Thyroid gland (tissue), 4 donors: Measurements from ENCODE around the gene PARP1. TPM values are rescaled to one million over a fixed set of nuclear protein-coding genes. Genes with fewer than 3 reads are reported as not detected.

Source experiments
- DNase-seq, 2 donors: peaks; one replicate each; pipeline ENCODE4 v3.0.0-alpha.2; 2019
- H3K27ac ChIP-seq, 3 donors: fragments of 200-600 bp; sonication (generic); 1 replicate in 2 of 3; 2 replicates in 1 of 3; pipeline ENCODE4 v1.5.1; 2016 to 2019; ENCODE audit warnings: mild to moderate bottlenecking in 1 of 3, moderate library complexity in 1 of 3
- H3K27me3 ChIP-seq: fragments of 200-600 bp; sonication (generic); one replicate; pipeline ENCODE4 v1.5.1; 2019
- H3K36me3 ChIP-seq, 2 donors: fragments of 200-600 bp; sonication (generic); one replicate each; pipeline ENCODE4 v1.5.1; 2016 to 2019
- H3K4me1 ChIP-seq, 2 donors: fragments of 200-600 bp; sonication (generic); one replicate each; pipeline ENCODE4 v1.5.1; 2017 to 2019
- H3K4me3 ChIP-seq, 3 donors: fragments of 200-600 bp; sonication (generic); replicated peaks in 1 of 3; 1 replicate in 2 of 3; 2 replicates in 1 of 3; pipeline ENCODE4 v1.5.1; 2016; ENCODE audit warnings: mild to moderate bottlenecking in 1 of 3
- H3K9me3 ChIP-seq: fragments of 200-600 bp; sonication (generic); one replicate; pipeline ENCODE4 v1.5.1; 2017
- CTCF ChIP-seq, 6 experiments: fragments of 200-600 bp in 3 of 6; fragments of 450-650 bp in 3 of 6; sonication (generic) in 3 of 6; IDR thresholded peaks; one replicate each; pipeline ENCODE4 v1.5.1; 2016 to 2019; ENCODE audit warnings: antibody characterized with exemption in 6 of 6, mild to moderate bottlenecking in 2 of 6, inconsistent platforms in 1 of 6, moderate library complexity in 1 of 6
- POLR2A ChIP-seq, 2 donors: fragments of 450-650 bp; IDR thresholded peaks; one replicate each; pipeline ENCODE4 v1.6.1; 2017; ENCODE audit warnings: antibody characterized with exemption in 2 of 2, mild to moderate bottlenecking in 2 of 2, moderate library complexity in 1 of 2
- WGBS, 2 donors: methylation state at CpG; one replicate each; pipeline ENCODE4 v1.1.5; 2017; 5-methylcytosine and 5-hydroxymethylcytosine counted together
- intact Hi-C: fragments of 100-400 bp; cut with DNase I; formaldehyde crosslinking; loops from one replicate; pipeline ENCODE4 v1.15.1; 2023
- total RNA-seq, 4 donors: library from RNA; depleted of rRNA; stranded (reverse); fragments of >200 nt; gene quantifications; one replicate each; pipeline ENCODE4 v1.2.3, GENCODE V29; 2016

Gene PARP1
- total RNA-seq, 4 donors from 2014 or later: 47.8 to 103 (median 90.5) TPM

GRCh38 chr1:226364901-226365565 is 42.9 kb downstream of the PARP1 start:
- no peak for TF ChIP-seq CTCF (IDR thresholded peaks at IDR 0.05)
- TF ChIP-seq POLR2A (IDR thresholded peaks at IDR 0.05): no peak
- Histone ChIP-seq H3K4me1 (peaks cover 28 to 32% of the 10 kb centered on the region in 2 donors), H3K27me3 (no peaks in the 10 kb centered on the region), H3K36me3 (peaks cover 43 to 60% of the 10 kb centered on the region in 2 donors), H3K9me3 (no peaks in the 10 kb centered on the region), H3K4me3 (no peak overlapping the region), H3K27ac (no peak overlapping the region)
- intact Hi-C loops: no loop called here
- WGBS, 2 donors: 93 to 96% methylated on average over 15 of the region's 15 CpGs
- no peak for DNase-seq

- H3K27ac ChIP-seq: no peak overlapping the region
- WGBS, 2 donors: 89 to 95% methylated on average over 7 of the region's 7 CpGs
These were observed 43.4 kb downstream of the PARP1 start for GRCh38 chr1:226364514-226364899.

GRCh38 chr1:226363801-226364513 is 43.9 kb downstream of the PARP1 start:
- 85 to 88% methylated on average over 9 of the region's 9 CpGs for WGBS, 2 donors
- no peak overlapping the region for H3K27ac ChIP-seq
- peaks cover 50 to 61% of the 10 kb centered on the region in 2 donors for H3K36me3 ChIP-seq

More at GRCh38 chr1:226364514-226364899, 43.4 kb downstream of the PARP1 start:
- H3K4me1 ChIP-seq: peaks cover 28 to 31% of the 10 kb centered on the region in 2 donors
- H3K27me3 ChIP-seq: no peaks in the 10 kb centered on the region
- peaks cover 45 to 62% of the 10 kb centered on the region in 2 donors for H3K36me3 ChIP-seq
- intact Hi-C loops: no loop called here
- DNase-seq: no peak
- H3K9me3 ChIP-seq: no peaks in the 10 kb centered on the region
- H3K4me3 ChIP-seq: no peak overlapping the region
- no peak for TF ChIP-seq POLR2A (IDR thresholded peaks at IDR 0.05)
- no peak for TF ChIP-seq CTCF (IDR thresholded peaks at IDR 0.05)

GRCh38 chr1:226362891-226363447 is 44.9 kb downstream of the PARP1 start:
- no peaks in the 10 kb centered on the region for H3K9me3 ChIP-seq
- H3K4me1 ChIP-seq: peaks cover 18 to 20% of the 10 kb centered on the region in 2 donors
- WGBS, 2 donors: 84 to 94% methylated on average over 9 of the region's 9 CpGs
- peaks cover 51 to 57% of the 10 kb centered on the region in 2 donors for H3K36me3 ChIP-seq
- intact Hi-C loops: no loop called here
- no peak for TF ChIP-seq POLR2A (IDR thresholded peaks at IDR 0.05)
- no peak overlapping the region for H3K27ac ChIP-seq
- H3K4me3 ChIP-seq: no peak overlapping the region
- H3K27me3 ChIP-seq: no peaks in the 10 kb centered on the region
- DNase-seq: no peak

More at GRCh38 chr1:226363801-226364513, 43.9 kb downstream of the PARP1 start:
- intact Hi-C loops: no loop called here
- TF ChIP-seq CTCF (IDR thresholded peaks at IDR 0.05): no peak
- TF ChIP-seq POLR2A (IDR thresholded peaks at IDR 0.05): no peak
- Histone ChIP-seq H3K4me3 (no peak overlapping the region), H3K4me1 (peaks cover 22 to 27% of the 10 kb centered on the region in 2 donors), H3K27me3 (no peaks in the 10 kb centered on the region), H3K9me3 (no peaks in the 10 kb centered on the region)
- DNase-seq: no peak

- H3K27me3 ChIP-seq: no peaks in the 10 kb centered on the region
- H3K4me1 ChIP-seq: peaks cover 14 to 19% of the 10 kb centered on the region in 2 donors
- intact Hi-C loops: no loop called here
- no peak overlapping the region for H3K4me3 ChIP-seq
- TF ChIP-seq CTCF (IDR thresholded peaks at IDR 0.05): no peak
- TF ChIP-seq POLR2A (IDR thresholded peaks at IDR 0.05): no peak
- no peaks in the 10 kb centered on the region for H3K9me3 ChIP-seq
- 83 to 88% methylated on average over 6 of the region's 6 CpGs for WGBS, 2 donors
- peaks cover 49 to 51% of the 10 kb centered on the region in 2 donors for H3K36me3 ChIP-seq
- no peak overlapping the region for H3K27ac ChIP-seq
- DNase-seq: no peak
These were observed 45.5 kb downstream of the PARP1 start for GRCh38 chr1:226362361-226362760.
